K562 (cell line): Measurements from ENCODE around the gene DCAF10. TPM values are rescaled to one million over a fixed set of nuclear protein-coding genes. Genes with fewer than 3 reads are reported as not detected.

Experiments
- ATAC-seq: fragments of 200-7000 bp; cut with Tn5 transposase; 3 replicates; pipeline ENCODE4 v1.9.1; 2020; ENCODE audit warnings: moderate library complexity
- BruUV-seq: library from RNA; stranded (reverse); fragments of 400-500 nt; replicated peaks from 2 replicates; lab custom pipeline; 2021; lab: Mats Ljungman, UMichigan
- CTCF ChIA-PET: fragments of 300-600 bp; formaldehyde crosslinking; extraction: SDS; loops from one replicate; lab custom pipeline; 2021; ENCODE audit warnings: low intra/inter-chr PET ratio; lab: Yijun Ruan, JAX
- POLR2A ChIA-PET: fragments of 300-600, 350-650 bp; sonication (Branson Sonifier 250); formaldehyde crosslinking; extraction: SDS; loops from one replicate; lab custom pipeline; 2021; ENCODE audit warnings: antibody characterized with exemption, inconsistent platforms; lab: Yijun Ruan, JAX
- DNase-seq, 4 experiments: peaks; one replicate each; pipeline versions ENCODE4 v3.0.0 to v3.0.0-alpha.2; 2011 to 2018; ENCODE audit warnings: low spot score in 3 of 4, mixed read lengths in 3 of 4; ENCODE audit errors: extremely low read depth in 1 of 4
- FAIRE-seq: peaks from 2 replicates; lab custom pipeline; 2011; peaks lifted over from hg19 to GRCh38; lab: Jason Lieb, UNC
- H2AFZ ChIP-seq: 2 replicates; pipeline ENCODE4 v1.6.0; 2011; ENCODE audit warnings: low read depth, low read length, control low read depth, inconsistent platforms
- H3K27ac ChIP-seq: fragments of 200-600 bp; 3 replicates; pipeline ENCODE4 v1.8.0; 2011; ENCODE audit warnings: low read depth, mild to moderate bottlenecking, control low read depth, inconsistent platforms, low read length, moderate library complexity, mixed read lengths; ENCODE audit errors: extremely low read depth
- H3K27me3 ChIP-seq, 2 experiments: fragments of 300-600 bp in 1 of 2; 2 replicates in 1 of 2; 3 replicates in 1 of 2; pipeline versions ENCODE4 v1.6.0 to v1.8.0; 2011; ENCODE audit warnings: inconsistent platforms in 2 of 2, low read length in 2 of 2, mild to moderate bottlenecking in 1 of 2, mixed read lengths in 1 of 2, moderate library complexity in 1 of 2; ENCODE audit not compliant: control insufficient read depth in 2 of 2, insufficient read depth in 2 of 2
- H3K36me3 ChIP-seq: fragments of 300-600 bp; 3 replicates; pipeline ENCODE4 v1.8.0; 2011; ENCODE audit warnings: mild to moderate bottlenecking, low read length, inconsistent platforms; ENCODE audit not compliant: control insufficient read depth, insufficient read depth
- H3K4me1 ChIP-seq, 2 experiments: fragments of 200-600 bp in 1 of 2; replicated peaks in 1 of 2; 2 replicates in 1 of 2; 3 replicates in 1 of 2; pipeline versions ENCODE4 v1.5.1 to v1.8.0; 2011; ENCODE audit warnings: inconsistent platforms in 2 of 2, low read length in 2 of 2, mild to moderate bottlenecking in 1 of 2, mixed read lengths in 1 of 2, moderate library complexity in 1 of 2; ENCODE audit not compliant: control insufficient read depth in 2 of 2, insufficient read depth in 2 of 2
- H3K4me2 ChIP-seq: 2 replicates; pipeline ENCODE4 v1.6.1; 2011; ENCODE audit warnings: low read length, control low read depth, inconsistent platforms, mixed read lengths; ENCODE audit not compliant: insufficient read depth
- H3K4me3 ChIP-seq: fragments of 200-600 bp; sonication (generic), shearing (Covaris generic); 2 replicates; pipeline ENCODE4 v1.5.1; 2016; ENCODE audit warnings: control low read depth, inconsistent platforms
- H3K79me2 ChIP-seq: fragments of 200-600 bp; 3 replicates; pipeline ENCODE4 v1.8.0; 2011; ENCODE audit warnings: low read length, inconsistent platforms; ENCODE audit not compliant: control insufficient read depth, insufficient read depth
- H3K9ac ChIP-seq, 2 experiments: 2 replicates each; pipeline versions ENCODE4 v1.6.0 to v1.6.1; 2011; ENCODE audit warnings: low read depth in 2 of 2, low read length in 2 of 2, control low read depth in 1 of 2, inconsistent platforms in 1 of 2, mild to moderate bottlenecking in 1 of 2, mixed read lengths in 1 of 2; ENCODE audit not compliant: insufficient read depth in 1 of 2
- H3K9me1 ChIP-seq: one replicate; pipeline ENCODE4 v1.6.0; 2011; ENCODE audit warnings: inconsistent platforms, mild to moderate bottlenecking, low read length, moderate library complexity; ENCODE audit not compliant: control insufficient read depth, insufficient read depth
- H3K9me3 ChIP-seq: replicated peaks from 2 replicates; pipeline ENCODE4 v1.5.1; 2011; ENCODE audit warnings: low read depth, low read length, inconsistent platforms; ENCODE audit not compliant: control insufficient read depth, insufficient read depth
- H4K20me1 ChIP-seq: replicated peaks from 2 replicates; pipeline ENCODE4 v1.6.1; 2011; ENCODE audit warnings: low read length, inconsistent platforms, mixed read lengths; ENCODE audit not compliant: control insufficient read depth, insufficient read depth
- CEBPB ChIP-seq: fragments of 450-650 bp; IDR thresholded peaks from 2 replicates; pipeline ENCODE4 v1.6.1; 2016; ENCODE audit warnings: missing genetic modification characterization, missing compliant biosample characterization
- CEBPG ChIP-seq, 3 experiments: fragments of 200-800 bp in 1 of 3; sonication (Bioruptor generic) in 1 of 3; sonication (generic) in 1 of 3; formaldehyde crosslinking in 1 of 3; IDR thresholded peaks in 2 of 3; conservative IDR thresholded peaks in 1 of 3; 2 replicates each; pipeline versions ENCODE4 v1.6.1 to v1.8.0; 2016 to 2022; ENCODE audit warnings: missing compliant biosample characterization in 2 of 3, missing genetic modification characterization in 2 of 3, mild to moderate bottlenecking in 1 of 3, missing genetic modification reagents in 1 of 3
- KDM4B ChIP-seq, 2 experiments: fragments of 450-650 bp in 1 of 2; sonication (generic) in 1 of 2; IDR thresholded peaks; 2 replicates each; pipeline ENCODE4 v1.6.1; 2016 to 2017; ENCODE audit warnings: borderline replicate concordance in 2 of 2, antibody characterized with exemption in 1 of 2, low read depth in 1 of 2, mild to moderate bottlenecking in 1 of 2
- NR2C2 ChIP-seq, 2 experiments: fragments of 200-800 bp in 1 of 2; sonication (Bioruptor generic) in 1 of 2; sonication (generic) in 1 of 2; formaldehyde crosslinking in 1 of 2; IDR thresholded peaks; 2 replicates each; pipeline versions ENCODE4 v1.6.1 to v1.8.0; 2016 to 2022; ENCODE audit warnings: mild to moderate bottlenecking in 1 of 2, missing compliant biosample characterization in 1 of 2, missing genetic modification characterization in 1 of 2, missing genetic modification reagents in 1 of 2
- TAF15 ChIP-seq: fragments of 200-400 bp; formaldehyde crosslinking; IDR thresholded peaks from 2 replicates; pipeline ENCODE4 v1.6.1; 2017; ENCODE audit warnings: mild to moderate bottlenecking, low read depth, low read length, moderate library complexity
- ZC3H11A ChIP-seq: IDR thresholded peaks from 2 replicates; pipeline ENCODE4 v1.6.1; 2012; ENCODE audit warnings: low read depth, low read length, improper control_type of control experiment
- ZNF699 ChIP-seq: fragments of 250-450 bp; sonication (Bioruptor Pico); IDR thresholded peaks from 2 replicates; pipeline ENCODE4 v1.8.0; 2021; ENCODE audit warnings: mild to moderate bottlenecking, moderate library complexity; ENCODE audit not compliant: insufficient replicate concordance
- ZNF764 ChIP-seq: fragments of 250-450 bp; sonication (Bioruptor Pico); IDR thresholded peaks from 2 replicates; pipeline ENCODE4 v1.4.0; 2020; ENCODE audit warnings: low read depth, mild to moderate bottlenecking, moderate library complexity
- WGBS: fragments of 100-300 bp; shearing (Covaris generic); methylation state at CpG from one replicate; pipeline ENCODE4 v1.1.6; 2016; ENCODE audit warnings: low coverage, mixed read lengths; ENCODE audit not compliant: insufficient coverage; ENCODE audit errors: missing lambda C conversion rate; 5-methylcytosine and 5-hydroxymethylcytosine counted together
- in situ Hi-C: fragments of 300-500 bp; cut with MboI; formaldehyde crosslinking; loops from 4 replicates; pipeline ENCODE4 v1.15.0; 2018; ENCODE audit warnings: inconsistent platforms, mixed read lengths
- intact Hi-C: fragments of 100-400 bp; cut with micrococcal nuclease; formaldehyde crosslinking; loops from 2 replicates; pipeline ENCODE4 v1.14.2; 2022
- polyA plus RNA-seq, 8 experiments: library from polyadenylated mRNA; depleted of rRNA in 4 of 8; stranded (reverse) in 5 of 8; unstranded in 3 of 8; fragments of >200 nt; fragmentation: Nextera tagmentation in 2 of 8; fragmentation: Illumina TruSeq in 1 of 8; extraction: Ambion mirVana in 2 of 8; extraction: Trizol in 1 of 8; gene quantifications; 2 replicates each; pipeline versions ENCODE4 v1.2.1 to v1.2.3, GENCODE V29; 2011 to 2014; ENCODE audit warnings: inconsistent platforms in 1 of 8, missing spikeins in 1 of 8
- total RNA-seq, 7 experiments: library from RNA; depleted of rRNA in 6 of 7; stranded (reverse); fragments of >200 nt in 6 of 7; fragmentation: Illumina TruSeq in 2 of 7; extraction: Trizol in 2 of 7; gene quantifications; 2 replicates each; pipeline versions ENCODE4 v1.2.1 to v1.2.3, GENCODE V29; 2011 to 2021; ENCODE audit warnings: low replicate concordance in 1 of 7

DCAF10 gene
- total and polyA plus RNA-seq, 9 of the 15 experiments (the other 6 are each of a cell fraction or from before 2014, with no cell fraction given) = 6.8 to 40.1 (median 16.9) TPM

DNA sequence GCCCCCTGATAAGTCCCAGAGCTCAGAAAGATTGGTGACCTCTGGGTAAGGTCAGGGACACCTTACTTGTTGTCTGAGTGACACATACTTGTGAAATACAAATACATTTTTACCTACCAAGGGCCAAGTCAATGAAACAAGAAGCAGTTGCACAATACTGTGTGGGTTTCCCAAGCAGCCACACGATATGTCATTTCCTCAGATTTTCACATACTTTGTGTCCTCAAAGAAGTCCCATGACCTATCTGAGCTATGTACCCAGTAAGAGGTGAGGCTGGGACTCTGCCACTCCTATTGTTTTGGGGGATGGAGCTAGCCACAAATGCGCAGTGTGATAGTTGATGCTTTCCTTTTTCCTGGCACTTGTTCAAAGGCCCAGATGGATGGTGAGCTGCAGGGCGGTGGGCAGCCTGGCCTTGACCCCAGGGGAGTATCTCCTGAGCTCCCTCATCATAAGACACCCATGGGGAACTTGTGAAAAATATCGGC lies 108.1 kb downstream of the DCAF10 start:
- no peak for FAIRE-seq
- ATAC-seq = no peak
- Histone ChIP-seq H3K4me1 (peaks cover 22 to 28% of the 10 kb centered on the region in 2 experiments), H3K9me1 (no peaks in the 10 kb centered on the region), H3K79me2 (peaks cover 2% of the 10 kb centered on the region; the same call in 1 of the 3 replicates), H3K4me3 (no peak overlapping the region), H3K4me2 (no peak overlapping the region), H2AFZ (no peak overlapping the region), H3K9me3 (no peaks in the 10 kb centered on the region), H4K20me1 (no peaks in the 10 kb centered on the region), H3K9ac (no peak overlapping the region), H3K27ac (no peak overlapping the region), H3K36me3 (no peaks in the 10 kb centered on the region), H3K27me3 (no peaks in the 10 kb centered on the region)
- DNase-seq = no peak
- ChIA-PET CTCF (interaction anchor here (0.6 kb wide), 1 partner anchor 44 kb away, joined by 3 read pairs; no protein-coding TSS in a partner anchor), POLR2A (interaction anchor here (0.6 to 1.0 kb wide), 5 partner anchors 154 to 427 kb away, joined by 3 to 5 read pairs (median 3); no protein-coding TSS in a partner anchor)
- TF ChIP-seq CEBPG (CRISPR knock-in tag; IDR thresholded peaks at IDR 0.05) (peak; percentile 22; the same call in 1 of the 2 replicates), CEBPG (tag; conservative IDR thresholded peaks at IDR 0.05 in 1 of 2, IDR thresholded peaks at IDR 0.05 in 1 of 2) (peak; percentile 74 to 77), CEBPB (tag) (peak; percentile 92), ZNF699 (CRISPR knock-in tag) (no peak)
- 29% methylated on average over 4 of the region's 4 CpGs for WGBS
- intact Hi-C loops = no loop called here
- in situ Hi-C loops = loop anchor here (5.0 to 10.0 kb wide), 3 partner anchors 154 to 449 kb away; partner anchors contain the start of genes POLR1E and TRMT10B
- BruUV-seq = no TSS peak

- H3K36me3 ChIP-seq = no peaks in the 10 kb centered on the region
- in situ Hi-C loops (loop anchor here (5.0 to 10.0 kb wide), 3 partner anchors 155 to 448 kb away; partner anchors contain the start of genes POLR1E and TRMT10B), intact Hi-C loops (no loop called here)
- BruUV-seq = no TSS peak
- no peak overlapping the region for H3K27ac ChIP-seq
- H2AFZ ChIP-seq = no peak overlapping the region
- WGBS = 41% methylated on average over 3 of the region's 3 CpGs
- ChIA-PET CTCF (interaction anchor here (0.6 kb wide), 1 partner anchor 45 kb away, joined by 3 read pairs; no protein-coding TSS in a partner anchor), POLR2A (interaction anchor here (0.7 kb wide), 1 partner anchor 153 kb away, joined by 3 read pairs; no protein-coding TSS in a partner anchor)
- FAIRE-seq (no peak), ATAC-seq (no peak), DNase-seq (no peak)
- no peaks in the 10 kb centered on the region for H3K79me2 ChIP-seq
- H3K4me3 ChIP-seq = no peak overlapping the region
- TF ChIP-seq NR2C2 (CRISPR knock-in tag; IDR thresholded peaks at IDR 0.05) = no peak
- no peak for TF ChIP-seq NR2C2 (tag; IDR thresholded peaks at IDR 0.05)
- TF ChIP-seq ZC3H11A = no peak
- TF ChIP-seq TAF15 = no peak
- no peak for TF ChIP-seq ZNF764
- no peak for TF ChIP-seq KDM4B (IDR thresholded peaks at IDR 0.05; ENCODE audit: borderline replicate concordance in 2 of 2, low read depth in 1 of 2)
- H3K4me2 ChIP-seq = no peak overlapping the region
- no peaks in the 10 kb centered on the region for H3K9me1 ChIP-seq
- no peak overlapping the region for H3K9ac ChIP-seq
- peaks cover 22 to 25% of the 10 kb centered on the region in 2 experiments for H3K4me1 ChIP-seq
- H3K27me3 ChIP-seq = no peaks in the 10 kb centered on the region
- no peaks in the 10 kb centered on the region for H4K20me1 ChIP-seq
- H3K9me3 ChIP-seq = no peaks in the 10 kb centered on the region
Observed at GRCh38 chr9:37909326-37909725, 108.7 kb downstream of the DCAF10 start.
